HG02588 (cell line): ENCODE data around the gene PDZD11.
"Not testable (repeated sequence)": the region's sequence is repeated elsewhere in the genome, so short reads cannot be mapped to it uniquely, and the experiment has no call there.

Source experiments
- ATAC-seq: cut with Tn5 transposase; IDR thresholded peaks from one replicate; pipeline ENCODE4 v1.9.1; 2021; ENCODE audit warnings: mild to moderate bottlenecking, moderate library complexity; ENCODE audit not compliant: unreplicated experiment

Gene PDZD11

DNA sequence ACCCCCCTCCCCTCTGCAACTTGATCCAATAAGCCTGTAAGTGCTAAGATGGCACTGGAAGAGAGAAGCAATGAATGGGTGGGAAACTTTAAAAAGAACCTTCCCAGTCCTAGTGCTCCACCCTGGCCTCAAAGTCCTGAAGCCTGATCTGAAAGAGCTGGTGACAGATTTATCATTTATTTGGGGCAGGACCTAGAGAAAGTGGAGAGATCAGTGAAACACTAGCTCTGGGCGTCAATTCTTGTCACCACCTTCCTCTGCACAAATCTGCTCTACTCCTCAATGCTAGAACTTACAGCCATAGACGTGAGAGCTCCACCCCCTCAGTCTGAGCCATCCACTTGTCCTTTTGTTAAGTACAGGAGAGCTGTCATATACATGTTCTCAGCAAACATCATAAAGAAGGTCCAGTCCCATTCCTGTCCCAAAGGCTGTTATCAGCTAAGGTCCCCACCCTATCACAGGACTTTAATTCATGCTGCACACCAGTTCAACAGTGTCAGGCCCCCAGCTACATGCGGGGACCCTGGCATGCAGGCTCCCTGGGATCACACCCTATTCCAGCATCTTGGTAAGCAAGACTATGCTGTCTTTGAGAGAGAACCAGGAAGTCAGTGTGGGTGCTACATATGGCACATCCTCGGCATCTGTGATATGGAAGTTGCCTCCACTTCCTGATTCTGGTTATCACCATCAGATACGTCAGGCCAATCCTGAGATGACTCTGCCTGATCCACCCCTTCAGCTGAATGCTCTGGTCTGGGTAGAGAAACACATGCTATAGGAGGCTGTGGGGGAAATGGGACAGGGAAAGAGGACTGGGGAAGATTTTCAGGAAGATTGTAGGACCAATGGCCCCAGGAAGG, 32.1 kb downstream of the PDZD11 start:
- ATAC-seq = no peak

DNA sequence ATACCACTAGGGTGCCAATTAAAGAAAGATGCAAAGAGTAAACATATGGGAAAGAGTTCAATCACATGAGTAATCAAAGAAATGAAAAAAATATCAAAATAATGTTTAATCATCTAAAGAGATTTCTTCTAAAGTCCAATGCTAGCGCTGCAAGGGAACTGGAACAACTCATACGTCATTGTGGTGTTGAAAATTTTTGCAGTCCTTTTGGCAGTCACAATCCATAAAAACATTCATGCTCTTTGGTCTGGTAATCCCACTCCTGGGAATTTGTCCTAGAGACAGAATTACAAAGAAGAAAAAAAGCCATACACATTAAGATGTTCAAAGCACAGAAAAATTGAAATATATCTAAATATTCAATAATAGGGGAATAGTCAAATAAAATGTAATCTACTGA, 34.3 kb downstream of the PDZD11 start:
- no peak for ATAC-seq

DNA sequence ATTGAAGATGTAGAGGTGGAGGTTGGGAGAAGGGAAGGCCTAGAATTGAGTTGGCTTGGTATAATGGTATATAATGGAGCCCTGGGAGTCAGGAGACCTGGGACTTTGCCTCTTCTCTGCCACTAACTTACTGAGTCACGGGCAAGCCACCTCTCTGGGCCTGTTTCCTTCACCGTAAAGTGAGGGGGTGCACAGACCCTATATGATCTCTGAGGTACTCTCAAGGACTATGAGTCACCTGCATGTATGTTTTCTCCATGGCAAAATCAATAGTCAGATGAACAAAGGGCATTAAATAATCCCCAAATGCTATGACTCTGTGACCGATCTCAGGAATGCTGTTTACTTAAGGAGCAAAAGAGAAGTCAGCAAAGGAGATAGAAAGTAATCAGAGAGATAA, 34.8 kb downstream of the PDZD11 start:
- no peak for ATAC-seq

DNA sequence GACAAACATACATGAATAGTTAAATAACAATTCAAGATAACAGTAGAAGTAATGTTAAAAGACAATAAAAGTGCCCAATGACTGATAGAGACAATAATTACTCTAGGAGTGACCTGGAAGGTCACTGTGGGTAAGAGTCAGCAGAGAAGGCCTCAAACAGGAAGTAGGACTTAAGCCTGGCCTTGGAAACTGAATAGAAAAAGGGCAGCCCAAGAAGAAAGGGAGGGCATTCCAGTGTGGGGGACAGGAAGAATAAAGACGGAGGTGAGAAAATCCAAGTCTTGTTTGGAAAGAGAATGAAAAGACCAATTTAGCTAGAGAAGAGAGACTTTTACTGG, 35.7 kb downstream of the PDZD11 start:
- ATAC-seq = no peak

DNA sequence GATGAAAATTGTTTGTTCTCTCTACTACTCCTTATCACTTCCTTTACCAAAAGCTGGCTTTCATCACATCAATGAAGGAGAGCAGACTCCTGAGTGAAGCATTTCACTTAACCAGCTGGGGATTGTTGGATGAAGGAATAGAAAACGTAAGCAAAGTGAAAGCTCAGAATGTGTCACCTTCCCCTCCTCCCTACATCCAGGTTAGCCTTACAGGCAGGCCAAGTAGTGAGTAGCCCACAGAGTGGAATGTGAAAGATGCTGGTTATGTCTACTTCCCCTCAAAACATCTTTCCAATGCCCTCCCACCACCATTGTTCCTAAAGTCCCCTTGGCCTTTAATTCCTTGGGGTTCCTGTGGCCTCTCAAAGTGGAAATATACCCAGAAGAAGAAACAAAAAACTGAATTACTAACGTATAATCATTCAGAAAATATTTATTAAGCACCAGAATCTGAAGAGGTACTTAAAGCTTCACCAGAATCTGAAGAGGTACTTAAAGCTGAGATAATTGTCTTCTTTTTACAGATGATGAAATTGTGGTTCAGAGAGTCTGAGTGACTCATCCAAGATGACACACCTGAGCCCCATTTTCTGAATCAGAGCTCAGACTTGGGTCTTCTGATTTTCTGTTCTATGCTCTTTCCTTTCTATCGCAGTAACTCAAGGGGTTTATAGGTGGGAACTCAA, 36.2 kb downstream of the PDZD11 start:
- no peak for ATAC-seq

DNA sequence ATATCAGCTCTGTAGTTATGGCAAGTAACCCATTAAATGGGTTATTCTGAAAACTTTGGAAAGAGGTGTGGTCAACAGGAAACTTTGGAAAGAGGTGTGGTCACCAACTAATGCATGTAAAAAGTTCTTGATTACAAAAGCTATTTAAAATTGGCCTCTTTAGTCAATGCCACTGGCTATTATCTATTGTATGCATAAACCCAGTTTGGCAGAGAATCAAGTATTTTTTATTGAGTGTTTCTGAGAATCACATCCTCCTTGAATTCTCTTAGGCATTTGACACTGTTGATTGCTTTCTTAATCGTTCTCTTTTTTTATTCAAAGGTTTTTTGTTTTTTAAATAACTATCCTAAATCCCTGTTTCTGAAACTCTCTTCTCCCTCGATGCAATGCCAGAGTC, 37.2 kb downstream of the PDZD11 start:
- ATAC-seq = no peak

DNA sequence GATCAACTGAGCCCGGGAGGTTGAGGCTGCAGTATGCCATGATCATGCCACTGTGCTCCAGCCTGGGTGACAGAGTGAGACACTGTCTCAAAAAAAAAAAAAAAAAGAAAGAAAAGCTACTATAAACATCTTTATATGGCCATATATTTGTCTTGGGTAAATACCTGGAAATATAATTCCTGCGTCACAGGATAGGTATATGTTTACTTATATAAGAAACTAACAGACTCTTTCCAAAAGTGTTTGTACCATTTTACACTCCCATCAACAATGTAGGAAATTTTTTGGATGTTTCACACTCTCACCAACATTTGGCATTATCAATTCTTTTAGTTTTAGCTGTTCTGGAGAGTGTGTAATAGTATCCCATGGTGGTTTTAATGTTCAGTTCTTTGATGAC, 42.5 kb downstream of the PDZD11 start:
- no peak for ATAC-seq

DNA sequence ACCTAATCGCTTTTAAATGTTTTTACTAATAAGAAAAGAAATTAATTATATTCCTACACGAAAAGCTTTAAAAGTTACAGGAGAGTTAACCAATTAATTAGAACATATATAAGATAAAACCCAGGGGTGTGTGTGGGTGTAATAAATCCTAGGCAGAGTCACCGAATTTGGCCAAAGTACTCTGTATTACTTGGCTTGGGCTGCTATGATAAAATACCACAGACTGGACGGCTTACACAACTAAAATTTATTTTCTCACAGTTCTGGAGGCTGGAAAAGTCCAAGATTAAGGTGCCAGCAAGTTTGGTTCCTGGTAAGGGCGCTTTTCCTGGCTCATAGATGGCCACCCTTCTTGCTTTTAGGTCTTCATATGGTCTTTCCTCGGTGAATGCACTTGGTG, 44.8 kb downstream of the PDZD11 start:
- no peak for ATAC-seq

DNA sequence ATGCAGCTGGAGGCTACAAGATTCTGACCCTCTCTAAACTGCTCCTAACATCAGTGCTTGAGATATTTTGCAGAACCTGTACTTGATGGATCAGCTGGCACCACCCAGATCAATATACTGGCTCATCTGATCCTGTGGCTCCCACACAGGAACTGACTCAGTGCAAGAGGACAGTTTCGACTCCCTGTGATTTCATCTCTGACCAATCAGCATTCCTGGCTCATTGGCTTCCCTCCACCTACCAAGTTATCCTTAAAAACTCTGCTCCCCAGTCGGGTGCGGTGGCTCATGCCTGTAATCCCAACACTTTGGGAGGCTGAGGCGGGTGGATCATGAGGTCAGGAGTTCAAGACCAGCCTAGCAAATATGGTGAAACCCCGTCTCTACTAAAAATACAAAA, 46.1 kb downstream of the PDZD11 start:
- not testable (repeated sequence) for ATAC-seq

DNA sequence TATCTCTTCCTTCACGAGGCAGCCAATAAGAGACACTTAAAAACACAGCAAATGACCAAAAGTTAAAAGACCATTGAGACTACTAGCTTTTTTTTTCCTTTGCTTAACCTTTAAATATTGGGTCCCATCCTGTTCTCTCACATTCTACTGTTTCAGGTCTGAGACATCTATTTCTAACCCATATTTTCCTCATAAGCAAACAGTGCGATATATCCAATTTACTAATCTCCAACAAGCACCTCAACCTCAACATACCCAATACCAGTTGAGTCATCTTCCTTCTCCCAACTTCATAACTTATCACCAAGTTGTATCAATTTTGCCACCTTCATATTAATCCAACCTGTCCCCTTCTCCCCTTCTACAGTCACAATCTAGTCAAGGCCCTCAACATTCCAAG, 48.2 kb downstream of the PDZD11 start:
- no peak for ATAC-seq

DNA sequence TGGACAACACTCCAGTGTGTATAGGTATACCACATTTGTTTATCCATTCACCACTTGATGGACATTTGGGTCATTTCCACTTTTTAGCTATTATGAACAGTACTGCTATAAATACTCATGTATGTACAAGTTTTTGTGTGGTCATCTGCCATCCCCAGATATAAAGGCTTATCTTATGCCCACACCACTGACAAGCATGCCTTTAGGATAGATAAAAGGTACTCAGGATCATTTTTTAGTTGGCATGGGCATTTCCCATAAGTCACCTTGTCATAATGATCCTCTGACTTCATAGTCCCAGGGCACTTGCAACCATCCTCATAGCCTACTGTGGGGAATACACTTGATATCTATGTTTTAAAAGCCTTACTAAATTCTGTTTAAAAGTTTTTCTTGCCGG, 49.0 kb downstream of the PDZD11 start:
- ATAC-seq = no peak
